ENCODE measurements around the gene WDR88.

The WDR88 gene

DNA sequence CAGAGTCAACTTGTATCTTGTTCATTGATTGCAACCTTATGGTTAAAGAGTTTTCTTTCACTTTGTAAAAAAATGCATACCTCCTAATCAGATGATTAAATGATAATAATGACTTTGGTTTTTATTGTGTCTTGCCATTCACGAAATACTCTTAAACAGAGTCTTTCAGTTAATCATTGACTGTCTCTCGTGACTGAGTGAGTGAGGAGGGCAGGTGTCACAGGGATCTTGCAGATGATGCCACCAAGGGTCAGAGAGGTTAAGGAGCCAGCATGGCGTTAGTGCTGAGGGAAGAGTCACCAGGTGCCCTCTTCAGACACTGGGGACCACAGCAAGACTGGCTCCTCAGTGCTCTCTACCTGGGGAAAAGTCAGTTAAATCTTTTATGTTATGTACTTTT is 42.9 kb upstream of the WDR88 start:
- Histone ChIP-seq H3K27ac (replicated peaks) (no peak overlapping the region), H3K27me3 (ENCODE audit: insufficient read depth, poor library complexity, severe bottlenecking) (no peaks in the 10 kb centered on the region), H3K4me3 (replicated peaks; ENCODE audit: insufficient read depth, low read length) (no peak overlapping the region)
- TF ChIP-seq, protein P1, sequence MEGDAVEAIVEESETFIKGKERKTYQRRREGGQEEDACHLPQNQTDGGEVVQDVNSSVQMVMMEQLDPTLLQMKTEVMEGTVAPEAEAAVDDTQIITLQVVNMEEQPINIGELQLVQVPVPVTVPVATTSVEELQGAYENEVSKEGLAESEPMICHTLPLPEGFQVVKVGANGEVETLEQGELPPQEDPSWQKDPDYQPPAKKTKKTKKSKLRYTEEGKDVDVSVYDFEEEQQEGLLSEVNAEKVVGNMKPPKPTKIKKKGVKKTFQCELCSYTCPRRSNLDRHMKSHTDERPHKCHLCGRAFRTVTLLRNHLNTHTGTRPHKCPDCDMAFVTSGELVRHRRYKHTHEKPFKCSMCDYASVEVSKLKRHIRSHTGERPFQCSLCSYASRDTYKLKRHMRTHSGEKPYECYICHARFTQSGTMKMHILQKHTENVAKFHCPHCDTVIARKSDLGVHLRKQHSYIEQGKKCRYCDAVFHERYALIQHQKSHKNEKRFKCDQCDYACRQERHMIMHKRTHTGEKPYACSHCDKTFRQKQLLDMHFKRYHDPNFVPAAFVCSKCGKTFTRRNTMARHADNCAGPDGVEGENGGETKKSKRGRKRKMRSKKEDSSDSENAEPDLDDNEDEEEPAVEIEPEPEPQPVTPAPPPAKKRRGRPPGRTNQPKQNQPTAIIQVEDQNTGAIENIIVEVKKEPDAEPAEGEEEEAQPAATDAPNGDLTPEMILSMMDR (IDR thresholded peaks at IDR 0.05; ENCODE audit: insufficient read depth, low read length), result no peak
- no peak for TF ChIP-seq SPI1 (IDR thresholded peaks at IDR 0.05; ENCODE audit: borderline replicate concordance, low read depth)
- TF ChIP-seq POLR2AphosphoS5 (IDR thresholded peaks at IDR 0.05; ENCODE audit: low read depth), result no peak
- TF ChIP-seq GABPA (IDR thresholded peaks at IDR 0.05; ENCODE audit: low read depth), result no peak
- TF ChIP-seq, protein P2, sequence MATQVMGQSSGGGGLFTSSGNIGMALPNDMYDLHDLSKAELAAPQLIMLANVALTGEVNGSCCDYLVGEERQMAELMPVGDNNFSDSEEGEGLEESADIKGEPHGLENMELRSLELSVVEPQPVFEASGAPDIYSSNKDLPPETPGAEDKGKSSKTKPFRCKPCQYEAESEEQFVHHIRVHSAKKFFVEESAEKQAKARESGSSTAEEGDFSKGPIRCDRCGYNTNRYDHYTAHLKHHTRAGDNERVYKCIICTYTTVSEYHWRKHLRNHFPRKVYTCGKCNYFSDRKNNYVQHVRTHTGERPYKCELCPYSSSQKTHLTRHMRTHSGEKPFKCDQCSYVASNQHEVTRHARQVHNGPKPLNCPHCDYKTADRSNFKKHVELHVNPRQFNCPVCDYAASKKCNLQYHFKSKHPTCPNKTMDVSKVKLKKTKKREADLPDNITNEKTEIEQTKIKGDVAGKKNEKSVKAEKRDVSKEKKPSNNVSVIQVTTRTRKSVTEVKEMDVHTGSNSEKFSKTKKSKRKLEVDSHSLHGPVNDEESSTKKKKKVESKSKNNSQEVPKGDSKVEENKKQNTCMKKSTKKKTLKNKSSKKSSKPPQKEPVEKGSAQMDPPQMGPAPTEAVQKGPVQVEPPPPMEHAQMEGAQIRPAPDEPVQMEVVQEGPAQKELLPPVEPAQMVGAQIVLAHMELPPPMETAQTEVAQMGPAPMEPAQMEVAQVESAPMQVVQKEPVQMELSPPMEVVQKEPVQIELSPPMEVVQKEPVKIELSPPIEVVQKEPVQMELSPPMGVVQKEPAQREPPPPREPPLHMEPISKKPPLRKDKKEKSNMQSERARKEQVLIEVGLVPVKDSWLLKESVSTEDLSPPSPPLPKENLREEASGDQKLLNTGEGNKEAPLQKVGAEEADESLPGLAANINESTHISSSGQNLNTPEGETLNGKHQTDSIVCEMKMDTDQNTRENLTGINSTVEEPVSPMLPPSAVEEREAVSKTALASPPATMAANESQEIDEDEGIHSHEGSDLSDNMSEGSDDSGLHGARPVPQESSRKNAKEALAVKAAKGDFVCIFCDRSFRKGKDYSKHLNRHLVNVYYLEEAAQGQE (IDR thresholded peaks at IDR 0.05; ENCODE audit: insufficient replicate concordance, low read depth), result no peak
- DNase-seq (ENCODE audit: low read depth in 1 of 2, low spot score in 1 of 2), result no peak

DNA sequence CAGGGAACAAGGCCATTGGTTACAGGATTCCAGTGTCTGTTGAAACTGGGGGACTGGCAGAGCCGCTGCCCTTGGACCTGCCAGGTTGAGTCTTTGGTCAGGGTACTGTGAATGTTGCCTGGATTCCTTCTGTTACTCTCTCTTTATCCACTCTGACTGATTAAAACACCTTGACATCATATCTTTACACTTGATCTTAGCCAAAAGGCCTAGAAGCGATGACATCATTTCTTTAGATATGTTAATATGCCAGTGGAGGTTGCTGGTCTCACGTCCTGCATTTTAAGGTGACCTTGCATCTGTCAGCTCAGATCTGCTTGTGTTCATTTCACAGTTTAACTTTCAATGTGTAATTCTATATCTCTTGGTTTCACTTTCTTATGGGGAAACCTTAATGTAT is 41.7 kb upstream of the WDR88 start:
- TF ChIP-seq, protein P2 (IDR thresholded peaks at IDR 0.05; ENCODE audit: insufficient replicate concordance, low read depth), result no peak
- no peaks in the 10 kb centered on the region for H3K27me3 ChIP-seq (ENCODE audit: insufficient read depth, poor library complexity, severe bottlenecking)
- H3K4me3 ChIP-seq (replicated peaks; ENCODE audit: insufficient read depth, low read length), result no peak overlapping the region
- H3K27ac ChIP-seq (replicated peaks), result no peak overlapping the region
- no peak for DNase-seq (ENCODE audit: low read depth in 1 of 2, low spot score in 1 of 2)

DNA sequence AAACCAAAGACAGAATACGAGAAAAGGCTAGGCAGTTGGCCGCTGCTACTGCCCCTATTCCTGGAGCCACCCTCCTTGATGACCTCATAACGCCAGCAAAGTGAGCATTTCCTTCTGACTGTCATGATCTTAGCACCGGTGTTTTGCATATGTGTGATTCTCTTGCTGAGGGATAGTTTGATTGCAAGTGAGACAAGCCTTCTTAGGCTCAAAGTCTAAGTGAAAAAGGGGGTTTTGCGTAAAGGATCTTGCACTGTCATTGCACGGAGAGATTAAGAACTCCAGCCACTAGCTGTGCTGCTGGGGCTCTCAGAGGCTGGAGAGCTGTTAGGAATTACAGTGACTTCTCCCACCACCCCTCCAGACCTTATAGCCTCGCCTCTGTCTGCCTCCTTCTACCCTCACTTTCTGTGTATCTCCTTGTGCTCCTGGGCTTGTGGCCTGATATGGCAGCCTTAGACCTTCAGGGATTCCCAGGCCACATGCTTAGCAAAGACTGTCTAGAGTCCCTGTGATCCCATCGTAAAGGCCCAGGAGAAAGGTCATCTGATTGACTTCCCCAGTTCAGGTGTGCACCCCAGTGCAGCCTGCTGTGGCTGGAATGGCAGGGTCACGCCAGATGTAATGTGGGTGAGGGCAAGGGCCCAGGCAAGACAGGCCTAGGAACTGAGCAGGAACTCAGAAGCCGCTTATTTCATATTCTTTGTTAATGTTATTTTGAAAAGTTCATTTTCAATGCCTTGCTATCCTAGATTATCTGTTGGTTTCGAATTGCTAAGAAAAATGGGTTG is 38.3 kb upstream of the WDR88 start:
- DNase-seq (ENCODE audit: low read depth in 1 of 2, low spot score in 1 of 2), result no peak
- H3K27me3 ChIP-seq (ENCODE audit: insufficient read depth, poor library complexity, severe bottlenecking), result no peaks in the 10 kb centered on the region
- H3K27ac ChIP-seq (replicated peaks), result no peak overlapping the region
- H3K4me3 ChIP-seq (replicated peaks; ENCODE audit: insufficient read depth, low read length), result no peak overlapping the region
- TF ChIP-seq GABPA (IDR thresholded peaks at IDR 0.05; ENCODE audit: low read depth) (no peak), POLR2AphosphoS5 (IDR thresholded peaks at IDR 0.05; ENCODE audit: low read depth) (no peak), SPI1 (IDR thresholded peaks at IDR 0.05; ENCODE audit: borderline replicate concordance, low read depth) (no peak)
- TF ChIP-seq, protein P2 (IDR thresholded peaks at IDR 0.05; ENCODE audit: insufficient replicate concordance, low read depth), result no peak
- TF ChIP-seq, protein P1 (IDR thresholded peaks at IDR 0.05; ENCODE audit: insufficient read depth, low read length), result no peak
